ENCODE data around the gene ENTPD5.

The ENTPD5 gene

GRCh38 chr14:73945159-73945670, 73.9 kb downstream of the ENTPD5 start:
- no peaks in the 10 kb centered on the region for H3K9me3 Mint-ChIP-seq
- H3K4me3 Mint-ChIP-seq = no peak overlapping the region
- H3K4me1 Mint-ChIP-seq = no peaks in the 10 kb centered on the region
- TF ChIP-seq CTCF (IDR thresholded peaks at IDR 0.05; ENCODE audit: unreplicated experiment in 3 of 3) = no peak
- H3K27me3 Mint-ChIP-seq (ENCODE audit: low read depth) = no peaks in the 10 kb centered on the region
- no peak overlapping the region for H3K27ac Mint-ChIP-seq
- H3K36me3 Mint-ChIP-seq (ENCODE audit: low read depth) = peaks cover 31% of the 10 kb centered on the region

- H3K27ac Mint-ChIP-seq = no peak overlapping the region
- no peak for TF ChIP-seq CTCF (IDR thresholded peaks at IDR 0.05; ENCODE audit: unreplicated experiment in 3 of 3)
- no peak overlapping the region for H3K4me3 Mint-ChIP-seq
- no peaks in the 10 kb centered on the region for H3K4me1 Mint-ChIP-seq
- H3K36me3 Mint-ChIP-seq (ENCODE audit: low read depth) = peaks cover 35% of the 10 kb centered on the region
- H3K27me3 Mint-ChIP-seq (ENCODE audit: low read depth) = no peaks in the 10 kb centered on the region
- no peaks in the 10 kb centered on the region for H3K9me3 Mint-ChIP-seq
Measured at GRCh38 chr14:73944432-73945158, 74.5 kb downstream of the ENTPD5 start.

GRCh38 chr14:73943083-73943482, 76.0 kb downstream of the ENTPD5 start:
- Mint-ChIP-seq H3K4me1 (no peaks in the 10 kb centered on the region), H3K9me3 (no peaks in the 10 kb centered on the region), H3K4me3 (no peak overlapping the region), H3K27ac (no peak overlapping the region), H3K27me3 (ENCODE audit: low read depth) (no peaks in the 10 kb centered on the region), H3K36me3 (ENCODE audit: low read depth) (peaks cover 35% of the 10 kb centered on the region)
- TF ChIP-seq CTCF (IDR thresholded peaks at IDR 0.05; ENCODE audit: unreplicated experiment in 3 of 3) = no peak

GRCh38 chr14:73942180-73942579, 76.9 kb downstream of the ENTPD5 start:
- Mint-ChIP-seq H3K36me3 (ENCODE audit: low read depth) (peaks cover 40% of the 10 kb centered on the region), H3K9me3 (no peaks in the 10 kb centered on the region), H3K27ac (no peak overlapping the region), H3K4me3 (no peak overlapping the region), H3K27me3 (ENCODE audit: low read depth) (no peaks in the 10 kb centered on the region), H3K4me1 (no peaks in the 10 kb centered on the region)
- no peak for TF ChIP-seq CTCF (IDR thresholded peaks at IDR 0.05; ENCODE audit: unreplicated experiment in 3 of 3)

GRCh38 chr14:73937012-73937411, 82.1 kb downstream of the ENTPD5 start:
- Mint-ChIP-seq H3K4me1 (no peaks in the 10 kb centered on the region), H3K27me3 (ENCODE audit: low read depth) (no peaks in the 10 kb centered on the region), H3K27ac (no peak overlapping the region), H3K4me3 (no peak overlapping the region), H3K9me3 (no peaks in the 10 kb centered on the region), H3K36me3 (ENCODE audit: low read depth) (peaks cover 45% of the 10 kb centered on the region)
- no peak for TF ChIP-seq CTCF (IDR thresholded peaks at IDR 0.05; ENCODE audit: unreplicated experiment in 3 of 3)

- H3K4me1 Mint-ChIP-seq = no peaks in the 10 kb centered on the region
- no peak overlapping the region for H3K4me3 Mint-ChIP-seq
- H3K9me3 Mint-ChIP-seq = no peaks in the 10 kb centered on the region
- H3K27ac Mint-ChIP-seq = no peak overlapping the region
- no peaks in the 10 kb centered on the region for H3K27me3 Mint-ChIP-seq (ENCODE audit: low read depth)
- peaks cover 49% of the 10 kb centered on the region for H3K36me3 Mint-ChIP-seq (ENCODE audit: low read depth)
- TF ChIP-seq CTCF (IDR thresholded peaks at IDR 0.05; ENCODE audit: unreplicated experiment in 3 of 3) = no peak
Measured at GRCh38 chr14:73936548-73936947, 82.5 kb downstream of the ENTPD5 start.
